ENCODE results near the gene SNX1. TPM values are rescaled to one million over a fixed set of nuclear protein-coding genes. Genes with fewer than 3 reads are reported as not detected.

SNX1 gene
- polyA plus RNA-seq, 4 donors, result 56.5 to 95.7 (median 75.0) TPM

Other genes starting within 250 kb of the SNX1 start
- gene DAPK2, start 49.5 kb upstream of the SNX1 start, polyA plus RNA-seq, result 10 to 100 TPM; 10.3 to 91.6 (median 47.5) TPM
- 100 to 1,000 TPM; 117 to 259 (median 171) TPM for gene CIAO2A, start 2.1 kb upstream of the SNX1 start, polyA plus RNA-seq
- gene SNX22, start 55.7 kb downstream of the SNX1 start, polyA plus RNA-seq, result 1 to 10 TPM in 2 of 4 donors, under 1 TPM in 2; 0.54 to 1.8 (median 1.1) TPM
- 100 to 1,000 TPM; 248 to 895 (median 413) TPM for gene PPIB, start 67.0 kb downstream of the SNX1 start, polyA plus RNA-seq